H9 (cell line): ENCODE data around the gene CRY1. TPM values are rescaled to one million over a fixed set of nuclear protein-coding genes. Genes with fewer than 3 reads are reported as not detected.

ENCODE experiments used
- DNase-seq: peaks from one replicate; pipeline ENCODE4 v3.0.0-alpha.2; 2017
- H2AFZ ChIP-seq: one replicate; pipeline ENCODE4 v1.6.1; 2013; ENCODE audit warnings: mild to moderate bottlenecking, low read length, control low read depth, moderate library complexity
- H2AK5ac ChIP-seq: 2 replicates; pipeline ENCODE4 v1.6.1; 2013; ENCODE audit warnings: low read length, control low read depth, mixed read lengths; ENCODE audit not compliant: insufficient read length
- H2BK120ac ChIP-seq: one replicate; pipeline ENCODE4 v1.6.1; 2013; ENCODE audit warnings: low read depth, mild to moderate bottlenecking, low read length, control low read depth, inconsistent platforms; ENCODE audit not compliant: poor library complexity, severe bottlenecking
- H2BK12ac ChIP-seq: 2 replicates; pipeline ENCODE4 v1.6.1; 2013; ENCODE audit warnings: low read length, control low read depth, mixed read lengths, low read depth; ENCODE audit not compliant: insufficient read length
- H2BK15ac ChIP-seq: 2 replicates; pipeline ENCODE4 v1.6.1; 2013; ENCODE audit warnings: low read depth, low read length, control low read depth
- H2BK20ac ChIP-seq: one replicate; pipeline ENCODE4 v1.6.1; 2013; ENCODE audit warnings: low read depth, mild to moderate bottlenecking, low read length, control low read depth, inconsistent platforms; ENCODE audit not compliant: poor library complexity, severe bottlenecking
- H2BK5ac ChIP-seq: 2 replicates; pipeline ENCODE4 v1.6.1; 2013; ENCODE audit warnings: low read length, control low read depth, mixed read lengths; ENCODE audit not compliant: insufficient read length
- H3K14ac ChIP-seq: 2 replicates; pipeline ENCODE4 v1.6.1; 2013; ENCODE audit warnings: low read length, control low read depth; ENCODE audit not compliant: insufficient read depth
- H3K18ac ChIP-seq: 2 replicates; pipeline ENCODE4 v1.6.1; 2013; ENCODE audit warnings: low read depth, mild to moderate bottlenecking, mixed read lengths, low read length, control low read depth; ENCODE audit not compliant: insufficient read length
- H3K23ac ChIP-seq: 2 replicates; pipeline ENCODE4 v1.6.1; 2013; ENCODE audit warnings: low read length, control low read depth, mixed read lengths, low read depth; ENCODE audit not compliant: insufficient read length
- H3K23me2 ChIP-seq: 2 replicates; pipeline ENCODE4 v1.6.1; 2013; ENCODE audit warnings: low read depth, mild to moderate bottlenecking, mixed read lengths, low read length, control low read depth; ENCODE audit not compliant: insufficient read length, poor library complexity, severe bottlenecking
- H3K27ac ChIP-seq: 2 replicates; pipeline ENCODE4 v1.5.1; 2013; ENCODE audit warnings: low read length, control low read depth, mixed read lengths, low read depth; ENCODE audit not compliant: insufficient read length
- H3K27me3 ChIP-seq: 2 replicates; pipeline ENCODE4 v1.6.1; 2013; ENCODE audit warnings: low read length, control low read depth, inconsistent platforms; ENCODE audit not compliant: insufficient read depth
- H3K4ac ChIP-seq: 2 replicates; pipeline ENCODE4 v1.6.1; 2013; ENCODE audit warnings: low read depth, mild to moderate bottlenecking, control low read depth, inconsistent platforms, low read length, moderate library complexity
- H3K4me1 ChIP-seq: 2 replicates; pipeline ENCODE4 v1.6.1; 2013; ENCODE audit warnings: low read length, control low read depth, inconsistent platforms; ENCODE audit not compliant: insufficient read depth
- H3K4me2 ChIP-seq: 2 replicates; pipeline ENCODE4 v1.6.1; 2013; ENCODE audit warnings: low read length, control low read depth, mixed read lengths; ENCODE audit not compliant: insufficient read length, insufficient read depth
- H3K56ac ChIP-seq: 2 replicates; pipeline ENCODE4 v1.6.1; 2013; ENCODE audit warnings: low read depth, mild to moderate bottlenecking, mixed read lengths, low read length, control low read depth; ENCODE audit not compliant: insufficient read length
- H3K79me1 ChIP-seq: 2 replicates; pipeline ENCODE4 v1.6.1; 2013; ENCODE audit warnings: low read depth, mild to moderate bottlenecking, moderate library complexity, low read length, control low read depth, inconsistent platforms; ENCODE audit not compliant: insufficient read depth, poor library complexity, severe bottlenecking
- H3K79me2 ChIP-seq: 2 replicates; pipeline ENCODE4 v1.6.1; 2013; ENCODE audit warnings: low read length, control low read depth, inconsistent platforms; ENCODE audit not compliant: insufficient read depth
- H3K9ac ChIP-seq: 2 replicates; pipeline ENCODE4 v1.6.1; 2013; ENCODE audit warnings: low read length, control low read depth, mixed read lengths; ENCODE audit not compliant: insufficient read length; ENCODE audit errors: extremely low read depth
- H3K9me3 ChIP-seq: one replicate; pipeline ENCODE4 v1.6.1; 2013; ENCODE audit warnings: low read depth, low read length, inconsistent platforms; ENCODE audit not compliant: control insufficient read depth
- H3T11ph ChIP-seq: one replicate; pipeline ENCODE4 v1.6.1; 2013; ENCODE audit warnings: mild to moderate bottlenecking, low read length, control low read depth, inconsistent platforms
- H4K20me1 ChIP-seq: one replicate; pipeline ENCODE4 v1.6.1; 2013; ENCODE audit not compliant: control insufficient read depth, insufficient read length, insufficient read depth
- H4K5ac ChIP-seq: 2 replicates; pipeline ENCODE4 v1.6.1; 2013; ENCODE audit warnings: low read depth, mild to moderate bottlenecking, mixed read lengths, low read length, control low read depth; ENCODE audit not compliant: insufficient read length
- H4K8ac ChIP-seq: replicated peaks from 2 replicates; pipeline ENCODE4 v1.6.1; 2013; ENCODE audit warnings: low read length, control low read depth, mixed read lengths, low read depth; ENCODE audit not compliant: insufficient read length
- H4K91ac ChIP-seq: 2 replicates; pipeline ENCODE4 v1.6.1; 2013; ENCODE audit warnings: low read depth, mild to moderate bottlenecking, moderate library complexity, mixed read lengths, low read length, control low read depth; ENCODE audit not compliant: insufficient read length
- H3K27ac Mint-ChIP-seq, 3 experiments: 2 replicates in 2 of 3; 3 replicates in 1 of 3; pipeline ENCODE4 v1.8.0; 2020 to 2021; ENCODE audit warnings: mixed read lengths in 3 of 3, mild to moderate bottlenecking in 1 of 3, moderate library complexity in 1 of 3
- H3K27me3 Mint-ChIP-seq: 2 replicates; pipeline ENCODE4 v1.8.0; 2021; ENCODE audit warnings: low read depth, mild to moderate bottlenecking, moderate library complexity, mixed read lengths
- H3K36me3 Mint-ChIP-seq, 3 experiments: 2 replicates in 2 of 3; 3 replicates in 1 of 3; pipeline ENCODE4 v1.8.0; 2020 to 2021; ENCODE audit warnings: low read depth in 3 of 3, mixed read lengths in 3 of 3; ENCODE audit not compliant: insufficient read depth in 1 of 3
- H3K4me1 Mint-ChIP-seq, 2 experiments: 2 replicates each; pipeline ENCODE4 v1.8.0; 2020; ENCODE audit warnings: mixed read lengths in 2 of 2
- H3K4me3 Mint-ChIP-seq, 2 experiments: 2 replicates in 1 of 2; 3 replicates in 1 of 2; pipeline ENCODE4 v1.8.0; 2020 to 2021; ENCODE audit warnings: mild to moderate bottlenecking in 2 of 2, mixed read lengths in 2 of 2, moderate library complexity in 1 of 2
- H3K9me3 Mint-ChIP-seq, 2 experiments: 2 replicates in 1 of 2; 3 replicates in 1 of 2; pipeline ENCODE4 v1.8.0; 2020; ENCODE audit warnings: mild to moderate bottlenecking in 2 of 2, mixed read lengths in 2 of 2, moderate library complexity in 1 of 2
- WGBS: extraction: QIAGEN DNeasy Blood & Tissue Kit; methylation state at CpG from one replicate; pipeline ENCODE4 v1.1.7; 2013; ENCODE audit warnings: missing lambda C conversion rate, low lambda C conversion rate, mixed read lengths; ENCODE audit not compliant: insufficient read length; ENCODE audit errors: extremely low coverage; 5-methylcytosine and 5-hydroxymethylcytosine counted together
- total RNA-seq: library from RNA; stranded (reverse); gene quantifications from 2 replicates; pipeline ENCODE4 v1.2.1, GENCODE V29; 2021
- TF ChIP-seq, protein P1 (sequence below): fragments of 200-600 bp; sonication (generic); conservative IDR thresholded peaks from 3 replicates; pipeline ENCODE4 v1.8.0; 2021; ENCODE audit warnings: antibody characterized with exemption, mild to moderate bottlenecking

The CRY1 gene
- total RNA-seq, 1 experiment from 2014 or later: 23.5 TPM

DNA sequence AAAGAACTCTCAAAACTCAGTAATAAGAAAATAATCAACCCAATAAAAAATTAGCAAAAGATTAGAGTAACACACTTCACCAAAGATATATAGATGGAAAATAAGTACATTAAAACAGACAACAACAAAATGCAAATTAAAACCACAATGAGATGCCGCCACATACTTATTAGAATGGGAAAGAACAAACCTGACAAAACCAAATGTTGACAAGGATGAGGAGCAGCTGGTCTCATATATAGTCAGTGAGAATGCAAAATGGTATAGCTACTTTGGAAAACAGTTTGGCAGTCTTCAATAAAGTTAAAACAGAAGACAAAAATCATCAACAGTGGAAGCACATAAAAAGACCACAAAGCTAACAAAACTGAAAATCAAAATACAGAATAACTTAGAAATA, 29.1 kb downstream of the CRY1 start:
- Histone ChIP-seq H4K91ac (no peak overlapping the region), H3K23ac (no peak overlapping the region), H3K27me3 (no peaks in the 10 kb centered on the region), H2AFZ (no peak overlapping the region), H2BK120ac (no peak overlapping the region), H3K27ac (no peak overlapping the region), H3K23me2 (no peaks in the 10 kb centered on the region), H3K18ac (no peak overlapping the region), H2BK12ac (no peak overlapping the region), H3K4ac (no peak overlapping the region), H2AK5ac (no peak overlapping the region), H3K9ac (no peak overlapping the region), H4K8ac (no peak overlapping the region), H3K14ac (no peak overlapping the region), H3T11ph (no peak overlapping the region), H3K9me3 (no peaks in the 10 kb centered on the region), H2BK20ac (no peak overlapping the region), H3K4me2 (no peak overlapping the region), H4K20me1 (no peaks in the 10 kb centered on the region), H2BK15ac (no peak overlapping the region), H3K4me1 (no peaks in the 10 kb centered on the region), H2BK5ac (no peak overlapping the region), H3K79me1 (no peaks in the 10 kb centered on the region), H3K79me2 (no peaks in the 10 kb centered on the region), H3K56ac (no peak overlapping the region), H4K5ac (no peak overlapping the region)
- TF ChIP-seq, protein P1, sequence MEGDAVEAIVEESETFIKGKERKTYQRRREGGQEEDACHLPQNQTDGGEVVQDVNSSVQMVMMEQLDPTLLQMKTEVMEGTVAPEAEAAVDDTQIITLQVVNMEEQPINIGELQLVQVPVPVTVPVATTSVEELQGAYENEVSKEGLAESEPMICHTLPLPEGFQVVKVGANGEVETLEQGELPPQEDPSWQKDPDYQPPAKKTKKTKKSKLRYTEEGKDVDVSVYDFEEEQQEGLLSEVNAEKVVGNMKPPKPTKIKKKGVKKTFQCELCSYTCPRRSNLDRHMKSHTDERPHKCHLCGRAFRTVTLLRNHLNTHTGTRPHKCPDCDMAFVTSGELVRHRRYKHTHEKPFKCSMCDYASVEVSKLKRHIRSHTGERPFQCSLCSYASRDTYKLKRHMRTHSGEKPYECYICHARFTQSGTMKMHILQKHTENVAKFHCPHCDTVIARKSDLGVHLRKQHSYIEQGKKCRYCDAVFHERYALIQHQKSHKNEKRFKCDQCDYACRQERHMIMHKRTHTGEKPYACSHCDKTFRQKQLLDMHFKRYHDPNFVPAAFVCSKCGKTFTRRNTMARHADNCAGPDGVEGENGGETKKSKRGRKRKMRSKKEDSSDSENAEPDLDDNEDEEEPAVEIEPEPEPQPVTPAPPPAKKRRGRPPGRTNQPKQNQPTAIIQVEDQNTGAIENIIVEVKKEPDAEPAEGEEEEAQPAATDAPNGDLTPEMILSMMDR: no peak
- Mint-ChIP-seq H3K4me3 (no peak overlapping the region), H3K27me3 (no peaks in the 10 kb centered on the region), H3K36me3 (peaks cover 0 to 4% (median 0%) of the 10 kb centered on the region in 3 experiments; a peak in 2 of 7 replicates), H3K27ac (no peak overlapping the region; a peak in 1 of 7 replicates), H3K4me1 (no peaks in the 10 kb centered on the region), H3K9me3 (no peaks in the 10 kb centered on the region; a peak in 2 of 5 replicates)
- no peak for DNase-seq
- no CpG with 5 or more reads among the region's 1 CpG for WGBS
